OCI-LY1 (cell line): Measurements from ENCODE around the gene SERINC1.

Experiments used
- H2AFZ ChIP-seq: fragments of 200-600 bp; sonication (generic), shearing (Covaris generic); 2 replicates; pipeline ENCODE4 v1.6.0; 2014; ENCODE audit warnings: antibody characterized with exemption, mild to moderate bottlenecking, low read length
- H3F3A ChIP-seq: fragments of 200-600 bp; sonication (generic), shearing (Covaris generic); 2 replicates; pipeline ENCODE4 v1.6.0; 2014; ENCODE audit warnings: mild to moderate bottlenecking, antibody characterized with exemption, low read length, moderate library complexity; ENCODE audit not compliant: insufficient read depth
- H3K27ac ChIP-seq: fragments of 200-600 bp; sonication (generic); 2 replicates; pipeline ENCODE4 v1.5.1; 2014; ENCODE audit warnings: low read length, mixed run types, mild to moderate bottlenecking, low read depth; ENCODE audit not compliant: poor library complexity, severe bottlenecking
- H3K27me3 ChIP-seq: fragments of 200-600 bp; sonication (generic); 2 replicates; pipeline ENCODE4 v1.6.0; 2014; ENCODE audit warnings: antibody characterized with exemption, mild to moderate bottlenecking, low read length, moderate library complexity; ENCODE audit not compliant: insufficient read depth
- H3K36me3 ChIP-seq: fragments of 200-600 bp; sonication (generic); 2 replicates; pipeline ENCODE4 v1.6.1; 2014; ENCODE audit warnings: mild to moderate bottlenecking, antibody characterized with exemption, low read length, moderate library complexity, mixed read lengths; ENCODE audit not compliant: insufficient read depth
- H3K4me1 ChIP-seq: fragments of 200-600 bp; sonication (generic); 2 replicates; pipeline ENCODE4 v1.5.1; 2014; ENCODE audit warnings: mild to moderate bottlenecking, low read length, moderate library complexity; ENCODE audit not compliant: insufficient read depth, severe bottlenecking
- H3K4me2 ChIP-seq: fragments of 200-600 bp; sonication (generic), shearing (Covaris generic); 2 replicates; pipeline ENCODE4 v1.6.1; 2014; ENCODE audit warnings: low read length
- H3K4me3 ChIP-seq: fragments of 200-600 bp; sonication (generic); 2 replicates; pipeline ENCODE4 v1.5.1; 2014; ENCODE audit warnings: low read length, low read depth, mild to moderate bottlenecking, mixed read lengths; ENCODE audit not compliant: poor library complexity, severe bottlenecking
- H3K79me2 ChIP-seq: fragments of 200-600 bp; shearing (Covaris generic); 2 replicates; pipeline ENCODE4 v1.6.1; 2016; ENCODE audit warnings: mixed run types, low read length, mixed read lengths; ENCODE audit not compliant: insufficient read depth
- H3K9ac ChIP-seq: fragments of 200-600 bp; sonication (generic), shearing (Covaris generic); 2 replicates; pipeline ENCODE4 v1.6.1; 2014; ENCODE audit warnings: mild to moderate bottlenecking, low read length, mixed read lengths
- H3K9me2 ChIP-seq: fragments of 200-600 bp; sonication (generic), shearing (Covaris generic); 2 replicates; pipeline ENCODE4 v1.6.1; 2014; ENCODE audit warnings: low read depth, mild to moderate bottlenecking, low read length, mixed read lengths
- H3K9me3 ChIP-seq: fragments of 200-600 bp; shearing (Covaris generic); 2 replicates; pipeline ENCODE4 v1.6.1; 2014; ENCODE audit warnings: low read length, mixed read lengths
- H4K20me1 ChIP-seq: fragments of 200-600 bp; sonication (generic), shearing (Covaris generic); 2 replicates; pipeline ENCODE4 v1.6.0; 2016; ENCODE audit warnings: mild to moderate bottlenecking, low read length; ENCODE audit not compliant: insufficient read depth
- CTCF ChIP-seq: fragments of 200-600 bp; sonication (generic), shearing (Covaris generic); IDR thresholded peaks from 2 replicates; pipeline ENCODE4 v1.5.1; 2017; ENCODE audit warnings: mild to moderate bottlenecking, antibody characterized with exemption, low read length, moderate library complexity, mixed read lengths
- EZH2 ChIP-seq: fragments of 200-600 bp; sonication (generic), shearing (Covaris generic); IDR thresholded peaks from 2 replicates; pipeline ENCODE4 v1.8.0; 2017; ENCODE audit warnings: borderline replicate concordance, mixed run types, mild to moderate bottlenecking, antibody characterized with exemption, low read length, moderate library complexity, mixed read lengths

Gene SERINC1

GRCh38 chr6:122428781-122429180 lies 42.8 kb downstream of the SERINC1 start:
- no peak overlapping the region for H3K9ac ChIP-seq

GRCh38 chr6:122426597-122426996 lies 45.0 kb downstream of the SERINC1 start:
- H3K4me1 ChIP-seq: no peaks in the 10 kb centered on the region
- H3K27ac ChIP-seq: no peak overlapping the region
- no peak overlapping the region for H2AFZ ChIP-seq
- H3K9me2 ChIP-seq: no peaks in the 10 kb centered on the region
- TF ChIP-seq CTCF (no peak), EZH2 (no peak)
- no peaks in the 10 kb centered on the region for H4K20me1 ChIP-seq
- H3K4me2 ChIP-seq: no peak overlapping the region
- H3F3A ChIP-seq: no peaks in the 10 kb centered on the region
- H3K9ac ChIP-seq: no peak overlapping the region
- peaks cover 89% of the 10 kb centered on the region for H3K36me3 ChIP-seq
- 0 out of 2 replicates have a peak, but pooled peaks cover 5% of the 10 kb centered on the region for H3K79me2 ChIP-seq
- no peaks in the 10 kb centered on the region for H3K27me3 ChIP-seq
- no peak overlapping the region for H3K4me3 ChIP-seq
- H3K9me3 ChIP-seq: no peaks in the 10 kb centered on the region

More at GRCh38 chr6:122428781-122429180, 42.8 kb downstream of the SERINC1 start:
- H3K4me2 ChIP-seq: no peak overlapping the region
- H3K9me3 ChIP-seq: no peaks in the 10 kb centered on the region
- H3K36me3 ChIP-seq: peaks cover 91% of the 10 kb centered on the region
- H3K79me2 ChIP-seq: 0 out of 2 replicates have a peak, but pooled peaks cover 5% of the 10 kb centered on the region
- H3K9me2 ChIP-seq: no peaks in the 10 kb centered on the region
- H3K27me3 ChIP-seq: no peaks in the 10 kb centered on the region
- H3K27ac ChIP-seq: no peak overlapping the region
- H4K20me1 ChIP-seq: no peaks in the 10 kb centered on the region
- no peak overlapping the region for H2AFZ ChIP-seq
- no peak overlapping the region for H3K4me3 ChIP-seq
- H3K4me1 ChIP-seq: no peaks in the 10 kb centered on the region
- no peak for TF ChIP-seq CTCF
- no peak for TF ChIP-seq EZH2
- H3F3A ChIP-seq: no peaks in the 10 kb centered on the region

- TF ChIP-seq CTCF (no peak), EZH2 (no peak)
- H3K4me1 ChIP-seq: no peaks in the 10 kb centered on the region
- H3K9me2 ChIP-seq: no peaks in the 10 kb centered on the region
- H2AFZ ChIP-seq: no peak overlapping the region
- H3K36me3 ChIP-seq: peaks cover 87% of the 10 kb centered on the region
- 0 out of 2 replicates have a peak, but pooled peaks cover 5% of the 10 kb centered on the region for H3K79me2 ChIP-seq
- no peaks in the 10 kb centered on the region for H3F3A ChIP-seq
- H3K9me3 ChIP-seq: no peaks in the 10 kb centered on the region
- H3K9ac ChIP-seq: no peak overlapping the region
- no peak overlapping the region for H3K4me3 ChIP-seq
- H3K27me3 ChIP-seq: no peaks in the 10 kb centered on the region
- no peak overlapping the region for H3K4me2 ChIP-seq
- H3K27ac ChIP-seq: no peak overlapping the region
- H4K20me1 ChIP-seq: no peaks in the 10 kb centered on the region
Measured at GRCh38 chr6:122423734-122424133, 47.9 kb downstream of the SERINC1 start.
